GM19351 (cell line): ENCODE data around the gene NCLN.
"Not testable (repeated sequence)": the region's sequence is repeated elsewhere in the genome, so short reads cannot be mapped to it uniquely, and the experiment has no call there.

Source experiments
- ATAC-seq: cut with Tn5 transposase; IDR thresholded peaks from one replicate; pipeline ENCODE4 v1.9.1; 2021; ENCODE audit warnings: mild to moderate bottlenecking, moderate library complexity; ENCODE audit not compliant: unreplicated experiment

Gene NCLN

GRCh38 chr19:3154447-3154846, 31.3 kb upstream of the NCLN start:
- not testable (repeated sequence) for ATAC-seq

- no peak for ATAC-seq
Observed at GRCh38 chr19:3154957-3155736, 30.6 kb upstream of the NCLN start.

- ATAC-seq = no peak
Observed at GRCh38 chr19:3157096-3157845, 28.5 kb upstream of the NCLN start.

- ATAC-seq = no peak
Observed at GRCh38 chr19:3159565-3159964, 26.2 kb upstream of the NCLN start.

- no peak for ATAC-seq
Observed at GRCh38 chr19:3160219-3160618, 25.5 kb upstream of the NCLN start.

- no peak for ATAC-seq
Observed at GRCh38 chr19:3161453-3161852, 24.3 kb upstream of the NCLN start.

- ATAC-seq = no peak
Observed at GRCh38 chr19:3162418-3163229, 23.1 kb upstream of the NCLN start.

GRCh38 chr19:3163230-3163886, 22.4 kb upstream of the NCLN start:
- no peak for ATAC-seq

GRCh38 chr19:3163943-3164342, 21.8 kb upstream of the NCLN start:
- no peak for ATAC-seq

- ATAC-seq = no peak
Observed at GRCh38 chr19:3167533-3168272, 18.0 kb upstream of the NCLN start.

GRCh38 chr19:3171894-3172672, 13.6 kb upstream of the NCLN start:
- no peak for ATAC-seq

GRCh38 chr19:3172673-3173000, 13.1 kb upstream of the NCLN start:
- not testable (repeated sequence) for ATAC-seq

GRCh38 chr19:3175781-3176714, 9.7 kb upstream of the NCLN start:
- no peak for ATAC-seq

- no peak for ATAC-seq
Observed at GRCh38 chr19:3176715-3177501, 8.8 kb upstream of the NCLN start.

- no peak for ATAC-seq
Observed at GRCh38 chr19:3178377-3178972, 7.3 kb upstream of the NCLN start, which contains the start of gene S1PR4. Gene S1PR4 (plus strand): TSS chr19:3178769. CDS start chr19:3178793, 24 bp downstream.

GRCh38 chr19:3178973-3179738, 6.6 kb upstream of the NCLN start:
- ATAC-seq = no peak
